Thymus (tissue), 11 donors: ENCODE results near the gene PPP1R3A. TPM values are rescaled to one million over a fixed set of nuclear protein-coding genes. Genes with fewer than 3 reads are reported as not detected.

ENCODE experiments used
- DNase-seq, 9 donors: peaks; one replicate each; pipeline ENCODE4 v3.0.0-alpha.2; 2013; ENCODE audit warnings: low spot score in 9 of 9, low read depth in 6 of 9, missing footprints in 1 of 9
- H3K27ac ChIP-seq, 2 donors: one replicate each; pipeline ENCODE4 v1.5.1; 2013; ENCODE audit warnings: control low read depth in 1 of 2, low read depth in 1 of 2, low read length in 1 of 2, mild to moderate bottlenecking in 1 of 2, moderate library complexity in 1 of 2
- H3K27me3 ChIP-seq, 2 donors: one replicate each; pipeline ENCODE4 v1.5.1; 2013; ENCODE audit warnings: low read length in 1 of 2; ENCODE audit not compliant: control insufficient read depth in 2 of 2, insufficient read depth in 1 of 2
- H3K36me3 ChIP-seq, 2 donors: one replicate each; pipeline ENCODE4 v1.5.1; 2013; ENCODE audit warnings: low read length in 1 of 2, mild to moderate bottlenecking in 1 of 2, moderate library complexity in 1 of 2; ENCODE audit not compliant: control insufficient read depth in 2 of 2, insufficient read depth in 2 of 2
- H3K4me1 ChIP-seq, 2 donors: one replicate each; pipeline ENCODE4 v1.5.1; 2013; ENCODE audit warnings: low read length in 2 of 2; ENCODE audit not compliant: control insufficient read depth in 2 of 2, insufficient read depth in 2 of 2
- H3K4me3 ChIP-seq, 2 donors: one replicate each; pipeline ENCODE4 v1.5.1; 2013; ENCODE audit warnings: low read length in 2 of 2, control low read depth in 1 of 2, mild to moderate bottlenecking in 1 of 2
- H3K9me3 ChIP-seq, 2 donors: one replicate each; pipeline ENCODE4 v1.5.1; 2013; ENCODE audit warnings: low read length in 1 of 2, mild to moderate bottlenecking in 1 of 2; ENCODE audit not compliant: control insufficient read depth in 2 of 2, insufficient read depth in 1 of 2
- WGBS: extraction: QIAGEN DNeasy Blood & Tissue Kit; methylation state at CpG from one replicate; pipeline ENCODE4 v1.1.7; 2013; 5-methylcytosine and 5-hydroxymethylcytosine counted together
- polyA plus RNA-seq: library from polyadenylated mRNA; stranded (reverse); fragments of 200-250 nt; gene quantifications from one replicate; pipeline ENCODE4 v1.2.3, GENCODE V29; 2013
- total RNA-seq: library from RNA; stranded (reverse); fragments of 120-200 nt; gene quantifications from one replicate; pipeline ENCODE4 v1.2.4, GENCODE V29; 2013
- donor health status: healthy.

The PPP1R3A gene
- total and polyA plus RNA-seq, 2 donors = under 0.01 to 0.05 TPM

- H3K27me3 ChIP-seq = no peaks in the 10 kb centered on the region
- no peaks in the 10 kb centered on the region for H3K4me1 ChIP-seq
- H3K4me3 ChIP-seq = no peak overlapping the region
- DNase-seq = no peak
- H3K27ac ChIP-seq = no peak overlapping the region
- H3K9me3 ChIP-seq = no peaks in the 10 kb centered on the region
- no peaks in the 10 kb centered on the region for H3K36me3 ChIP-seq
- 57% methylated on average over 1 of the region's 1 CpG for WGBS
These were observed 27.0 kb downstream of the PPP1R3A start for GRCh38 chr7:113891828-113892227.

DNA sequence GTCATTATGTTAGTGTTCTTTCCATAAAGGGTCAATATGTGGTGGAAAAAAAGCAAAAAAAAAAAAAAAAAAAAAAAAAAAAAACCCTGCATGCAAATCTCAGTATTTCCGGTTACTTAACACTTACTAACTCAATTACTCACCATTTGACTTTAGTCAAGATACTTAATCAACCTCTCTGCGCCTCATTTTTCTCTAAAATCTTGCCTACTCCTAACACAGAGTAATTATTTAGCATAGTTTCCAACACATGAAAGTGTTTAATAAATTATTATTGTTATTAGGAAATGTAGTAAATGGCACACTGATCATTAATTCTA is 27.8 kb downstream of the PPP1R3A start:
- H3K36me3 ChIP-seq = no peaks in the 10 kb centered on the region
- 89% methylated on average over 2 of the region's 2 CpGs for WGBS
- H3K4me3 ChIP-seq = no peak overlapping the region
- no peak overlapping the region for H3K27ac ChIP-seq
- DNase-seq = no peak
- no peaks in the 10 kb centered on the region for H3K9me3 ChIP-seq
- H3K27me3 ChIP-seq = no peaks in the 10 kb centered on the region
- no peaks in the 10 kb centered on the region for H3K4me1 ChIP-seq

DNA sequence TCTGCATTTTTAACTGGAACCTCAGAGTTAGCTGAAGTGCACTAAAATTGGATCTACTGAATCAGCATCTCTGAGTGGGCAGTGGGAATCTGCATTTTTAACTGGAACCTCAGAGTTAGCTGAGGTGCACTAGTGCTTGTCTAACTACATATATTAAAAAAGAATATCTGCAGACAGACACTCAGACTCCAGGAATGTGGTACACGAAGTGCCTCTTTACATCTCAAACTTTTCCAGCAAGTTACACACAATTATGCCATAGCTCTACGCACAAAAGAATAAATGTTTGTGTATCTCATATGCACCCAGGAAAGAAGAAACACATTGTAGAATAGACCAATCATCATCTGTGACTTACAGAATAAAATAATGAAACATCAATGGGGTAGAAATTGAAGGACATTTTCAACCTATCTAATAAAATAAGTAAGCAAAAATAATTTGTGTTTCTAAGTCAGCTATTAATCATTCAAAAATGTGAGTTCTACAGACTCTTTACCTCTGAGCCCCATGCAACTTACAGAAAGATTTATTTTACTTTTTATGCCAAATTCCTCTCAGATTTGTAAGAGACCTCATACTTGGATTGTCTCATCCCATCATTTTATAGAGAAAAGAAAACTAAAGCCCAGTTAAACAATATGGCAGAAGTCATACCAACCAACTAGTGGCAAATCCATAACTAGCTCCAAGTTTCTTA is 28.3 kb downstream of the PPP1R3A start:
- H3K9me3 ChIP-seq = no peaks in the 10 kb centered on the region
- H3K4me3 ChIP-seq = no peak overlapping the region
- 89% methylated on average over 2 of the region's 2 CpGs for WGBS
- no peaks in the 10 kb centered on the region for H3K4me1 ChIP-seq
- H3K36me3 ChIP-seq = no peaks in the 10 kb centered on the region
- H3K27me3 ChIP-seq = no peaks in the 10 kb centered on the region
- H3K27ac ChIP-seq = no peak overlapping the region
- no peak for DNase-seq

GRCh38 chr7:113883096-113883495 is 35.7 kb downstream of the PPP1R3A start:
- H3K27me3 ChIP-seq = no peaks in the 10 kb centered on the region
- no peaks in the 10 kb centered on the region for H3K36me3 ChIP-seq
- WGBS = 97% methylated on average over 1 of the region's 1 CpG
- DNase-seq = no peak
- no peaks in the 10 kb centered on the region for H3K9me3 ChIP-seq
- H3K27ac ChIP-seq = no peak overlapping the region
- no peak overlapping the region for H3K4me3 ChIP-seq
- no peaks in the 10 kb centered on the region for H3K4me1 ChIP-seq

- 85% methylated on average over 3 of the region's 3 CpGs for WGBS
- Histone ChIP-seq H3K36me3 (no peaks in the 10 kb centered on the region), H3K27ac (no peak overlapping the region), H3K9me3 (no peaks in the 10 kb centered on the region), H3K27me3 (no peaks in the 10 kb centered on the region), H3K4me1 (no peaks in the 10 kb centered on the region), H3K4me3 (no peak overlapping the region)
- DNase-seq = no peak
These were observed 38.2 kb downstream of the PPP1R3A start for GRCh38 chr7:113880559-113880958.

DNA sequence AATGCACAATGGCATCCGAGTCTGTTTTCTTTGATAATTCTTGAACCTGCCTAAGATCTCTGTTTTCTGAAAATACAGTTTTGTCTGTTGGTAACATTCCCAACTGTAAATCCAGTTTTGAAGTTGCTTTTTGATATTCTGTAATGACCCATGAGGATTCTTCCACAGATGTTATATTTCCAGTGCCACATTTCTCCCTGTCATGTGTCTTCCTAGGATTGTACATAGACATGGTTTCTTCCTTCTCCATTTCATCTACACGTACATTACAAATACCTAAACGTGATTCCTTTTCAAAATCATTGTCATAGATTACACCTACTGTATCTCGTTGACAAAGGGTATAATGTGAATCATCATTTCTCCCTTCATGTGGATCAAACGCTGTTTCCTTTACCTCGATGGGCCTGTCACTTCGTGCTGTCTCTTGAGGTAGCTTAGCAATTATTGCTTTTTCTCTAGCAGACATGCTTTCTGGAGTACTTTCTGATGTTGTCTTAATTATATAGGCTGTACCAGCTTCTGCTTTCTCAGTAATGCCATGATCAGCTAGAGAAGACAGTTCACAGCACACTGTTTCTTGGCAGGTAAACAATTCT is 40.3 kb downstream of the PPP1R3A start:
- WGBS = 88% methylated on average over 7 of the region's 7 CpGs
- no peak for DNase-seq
- no peak overlapping the region for H3K4me3 ChIP-seq

DNA sequence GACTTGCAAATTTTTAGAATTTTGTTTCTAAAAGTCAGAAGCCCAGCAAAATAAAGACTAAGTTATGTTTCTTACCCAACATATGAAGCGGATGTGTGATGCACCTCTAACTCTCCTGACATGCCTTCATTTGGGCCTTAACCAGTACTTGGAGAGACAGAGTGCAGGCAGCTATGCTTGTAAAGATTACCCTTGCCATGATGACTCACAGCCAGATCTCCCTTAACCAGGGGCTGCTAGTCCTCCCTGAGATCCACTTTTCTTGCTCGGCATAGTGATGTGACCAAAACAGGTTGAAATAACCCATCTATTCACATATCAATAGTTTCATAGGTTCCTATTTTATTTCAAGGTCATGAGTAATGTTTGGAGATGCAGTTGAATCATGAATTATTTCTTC is 43.6 kb downstream of the PPP1R3A start:
- no peak overlapping the region for H3K27ac ChIP-seq
- H3K4me3 ChIP-seq = no peak overlapping the region
- H3K27me3 ChIP-seq = no peaks in the 10 kb centered on the region
- DNase-seq = no peak
- H3K9me3 ChIP-seq = no peaks in the 10 kb centered on the region
- H3K4me1 ChIP-seq = no peaks in the 10 kb centered on the region
- no peaks in the 10 kb centered on the region for H3K36me3 ChIP-seq
- WGBS = 96% methylated on average over 2 of the region's 2 CpGs

More for the DNA sequence above, 40.3 kb downstream of the PPP1R3A start:
- Histone ChIP-seq H3K36me3 (no peaks in the 10 kb centered on the region), H3K9me3 (no peaks in the 10 kb centered on the region), H3K27me3 (no peaks in the 10 kb centered on the region), H3K27ac (no peak overlapping the region), H3K4me1 (no peaks in the 10 kb centered on the region)

DNA sequence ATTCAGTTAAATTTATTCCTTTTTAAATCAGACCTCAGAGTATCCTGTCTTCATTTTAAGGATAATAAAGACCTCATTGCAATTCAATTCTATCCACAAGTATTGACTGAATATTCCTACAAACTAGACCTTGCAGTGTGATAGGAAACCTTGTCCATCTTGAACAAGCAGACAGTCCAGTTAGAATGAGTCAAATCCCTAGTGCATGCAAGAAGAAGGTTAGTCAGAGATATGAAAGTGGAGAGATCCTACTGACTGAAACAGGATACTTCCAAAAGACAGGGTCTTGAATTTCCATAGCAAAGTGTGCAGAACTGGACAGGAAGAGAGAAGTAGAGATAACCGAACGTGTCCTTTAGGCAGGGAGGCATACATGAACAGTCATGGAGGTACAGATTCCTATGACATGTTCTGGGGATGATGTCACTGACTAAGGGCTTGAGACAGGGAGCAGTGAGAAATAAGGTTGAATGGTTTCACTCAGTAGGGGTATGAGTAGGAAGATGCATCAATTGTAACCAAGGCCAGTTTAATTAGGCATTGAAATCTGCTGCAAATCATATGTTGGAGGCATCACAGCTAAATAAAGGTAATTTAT is 45.2 kb downstream of the PPP1R3A start:
- Histone ChIP-seq H3K27me3 (no peaks in the 10 kb centered on the region), H3K4me3 (no peak overlapping the region), H3K27ac (no peak overlapping the region), H3K9me3 (no peaks in the 10 kb centered on the region), H3K4me1 (no peaks in the 10 kb centered on the region), H3K36me3 (no peaks in the 10 kb centered on the region)
- 89% methylated on average over 2 of the region's 2 CpGs for WGBS
- DNase-seq = no peak

GRCh38 chr7:113872981-113873380 is 45.8 kb downstream of the PPP1R3A start:
- no peaks in the 10 kb centered on the region for H3K27me3 ChIP-seq
- H3K9me3 ChIP-seq = no peaks in the 10 kb centered on the region
- H3K4me1 ChIP-seq = no peaks in the 10 kb centered on the region
- H3K4me3 ChIP-seq = no peak overlapping the region
- WGBS = 96% methylated on average over 1 of the region's 1 CpG
- no peak overlapping the region for H3K27ac ChIP-seq
- no peak for DNase-seq
- H3K36me3 ChIP-seq = no peaks in the 10 kb centered on the region
